ENCODE data around the gene LPIN2. TPM values are rescaled to one million over a fixed set of nuclear protein-coding genes. Genes with fewer than 3 reads are reported as not detected.

Gene LPIN2
- total RNA-seq, 2 donors from 2014 or later: 75.8 to 84.8 TPM

DNA sequence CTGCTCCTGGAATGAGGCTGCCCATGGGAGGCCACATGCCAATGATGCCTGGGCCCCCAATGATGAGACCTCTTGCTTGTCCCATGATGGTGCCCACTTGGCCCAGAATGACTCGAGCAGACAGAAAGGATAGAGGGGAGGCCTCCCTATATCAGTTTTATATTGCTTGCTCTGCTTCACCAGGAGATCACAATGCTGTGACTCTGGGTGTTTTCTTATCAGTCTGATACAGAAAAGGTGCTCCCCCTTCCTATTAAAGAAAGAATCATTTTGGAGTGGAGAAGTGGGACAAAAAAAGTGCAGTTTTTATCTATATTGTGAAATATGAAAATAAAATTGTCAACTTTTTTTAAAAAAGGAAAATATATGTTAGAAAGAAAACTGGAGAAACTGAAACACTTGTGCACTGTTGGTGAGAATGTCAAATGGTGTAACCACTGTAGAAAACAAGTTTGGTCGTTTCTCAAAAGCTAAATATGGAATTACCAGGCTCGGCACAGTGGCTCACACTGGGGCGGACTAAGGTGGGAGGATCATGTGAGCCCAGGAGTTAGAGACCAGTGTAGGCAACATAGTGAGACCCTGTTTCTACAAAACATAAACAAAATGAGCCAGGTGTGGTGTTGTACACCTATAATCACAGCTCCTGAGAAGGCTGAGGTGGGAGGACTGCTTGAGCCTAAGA lies 21.8 kb downstream of the LPIN2 start:
- Mint-ChIP-seq H3K36me3 (ENCODE audit: low read depth) (peaks cover 5% of the 10 kb centered on the region), H3K27ac (peak overlapping the region; percentile 87), H3K4me1 (peaks cover 40% of the 10 kb centered on the region), H3K27me3 (no peaks in the 10 kb centered on the region), H3K4me3 (no peak overlapping the region)
- DNase-seq (no peak), ATAC-seq (no peak)
- H3K9me3 ChIP-seq (ENCODE audit: control insufficient read depth, low read length, poor library complexity, severe bottlenecking): no peaks in the 10 kb centered on the region

DNA sequence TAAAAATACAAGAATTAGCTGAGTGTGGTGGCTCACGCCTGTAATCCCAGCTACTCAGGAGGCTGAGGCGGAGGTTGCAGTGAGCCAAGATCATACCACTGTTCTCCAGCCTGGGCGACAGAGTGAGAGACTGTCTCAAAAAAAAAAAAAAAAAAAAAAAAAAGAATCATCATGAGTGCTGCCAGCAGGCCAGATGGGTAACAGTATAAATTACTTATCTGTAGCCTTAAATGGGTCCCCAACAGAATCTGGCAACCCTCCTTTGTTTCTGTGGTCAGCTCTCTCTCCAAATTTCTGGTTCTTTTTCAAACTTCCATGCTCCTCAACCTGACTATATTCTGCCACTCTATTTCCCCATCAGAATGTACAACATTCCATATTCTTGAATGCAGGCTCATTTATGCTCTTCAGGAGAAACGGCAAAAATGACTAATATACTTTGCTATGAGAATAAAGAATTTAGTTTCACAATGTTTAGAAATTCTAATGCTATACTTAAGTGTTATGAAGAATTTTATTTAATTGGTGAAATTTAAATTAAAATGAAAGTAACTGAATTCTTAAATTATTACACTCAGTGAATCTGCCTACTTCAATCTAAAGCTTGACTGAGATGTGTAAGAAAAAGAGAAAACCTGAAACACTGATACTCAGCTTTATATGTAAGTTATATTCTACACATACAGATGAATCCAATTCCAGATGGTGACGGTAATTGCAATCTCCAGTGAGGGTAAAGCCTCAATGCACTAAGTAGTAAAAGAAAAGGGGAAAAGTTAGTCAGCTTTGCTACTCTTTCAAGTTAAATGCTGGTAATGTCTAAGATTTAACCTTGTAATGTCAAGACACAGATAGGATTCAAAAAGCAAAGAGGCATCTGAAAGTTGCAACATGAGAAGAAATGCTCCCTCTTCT lies 24.8 kb downstream of the LPIN2 start:
- DNase-seq: no peak

DNA sequence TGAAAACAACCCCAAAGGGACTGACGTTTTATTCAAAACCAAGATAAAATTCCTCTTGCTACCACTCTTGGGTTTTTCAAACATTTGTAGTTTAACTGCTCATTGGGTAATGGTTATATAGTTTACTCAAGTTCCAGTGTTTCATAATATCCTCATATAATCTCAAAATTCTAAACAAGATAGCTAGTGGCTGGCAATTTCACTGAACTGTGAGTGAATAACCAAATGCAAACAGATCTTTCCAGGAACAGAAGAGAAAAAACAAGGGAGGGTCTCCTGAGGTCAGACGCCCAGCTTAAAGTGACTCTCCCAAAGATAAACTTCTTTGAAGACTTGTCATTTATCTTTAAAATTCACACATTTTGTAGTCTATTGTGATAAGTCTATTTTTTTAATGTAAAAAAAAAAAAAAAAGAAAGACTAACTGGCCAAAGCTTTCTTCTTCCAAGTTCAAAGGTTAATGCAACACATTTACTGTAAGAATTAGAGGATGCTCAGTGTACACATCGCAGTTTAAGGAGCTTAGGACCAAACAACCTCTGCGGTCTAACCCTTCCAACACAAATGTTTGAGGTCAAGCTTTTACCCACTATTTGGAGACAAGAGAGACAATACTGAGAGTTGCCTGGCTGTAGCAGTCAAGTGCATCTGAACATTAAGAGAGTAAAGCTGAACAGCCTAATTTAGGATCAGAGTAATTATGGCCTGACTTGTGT lies 26.6 kb downstream of the LPIN2 start:
- peaks cover 2% of the 10 kb centered on the region for H3K36me3 Mint-ChIP-seq (ENCODE audit: low read depth)
- peaks cover 42% of the 10 kb centered on the region for H3K4me1 Mint-ChIP-seq

More for the DNA sequence above, 24.8 kb downstream of the LPIN2 start:
- H3K9me3 ChIP-seq (ENCODE audit: control insufficient read depth, low read length, poor library complexity, severe bottlenecking): no peaks in the 10 kb centered on the region
- H3K27ac Mint-ChIP-seq: no peak overlapping the region
- H3K36me3 Mint-ChIP-seq (ENCODE audit: low read depth): peaks cover 5% of the 10 kb centered on the region
- no peak for ATAC-seq
- H3K4me1 Mint-ChIP-seq: peaks cover 40% of the 10 kb centered on the region
- no peak overlapping the region for H3K4me3 Mint-ChIP-seq
- no peaks in the 10 kb centered on the region for H3K27me3 Mint-ChIP-seq

DNA sequence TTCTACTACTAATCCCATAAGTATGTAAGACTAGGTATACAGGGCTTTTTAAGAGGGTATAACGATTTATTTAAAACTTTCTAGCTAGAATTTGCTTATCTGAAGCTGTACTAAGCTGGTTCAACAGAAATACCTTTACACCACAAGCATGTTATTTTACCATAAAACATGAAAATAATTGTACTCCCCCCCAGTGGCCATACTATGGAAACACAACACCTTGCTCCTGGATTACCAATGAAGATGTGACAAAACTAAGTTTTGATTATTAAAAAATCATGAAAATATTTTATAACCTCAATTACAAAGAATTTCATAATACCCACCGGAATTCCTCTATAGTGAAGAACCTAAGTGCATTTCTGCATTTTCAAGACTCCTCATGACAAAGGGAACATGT lies 27.3 kb downstream of the LPIN2 start:
- DNase-seq (no peak), ATAC-seq (peak; percentile 69)
- Mint-ChIP-seq H3K36me3 (ENCODE audit: low read depth) (peaks cover 2% of the 10 kb centered on the region), H3K27me3 (no peaks in the 10 kb centered on the region), H3K27ac (peak overlapping the region; percentile 93), H3K4me3 (no peak overlapping the region), H3K4me1 (peaks cover 39% of the 10 kb centered on the region)
- H3K9me3 ChIP-seq (ENCODE audit: control insufficient read depth, low read length, poor library complexity, severe bottlenecking): no peaks in the 10 kb centered on the region

More for the DNA sequence above, 26.6 kb downstream of the LPIN2 start:
- Mint-ChIP-seq H3K27ac (peak overlapping the region; percentile 93), H3K27me3 (no peaks in the 10 kb centered on the region), H3K4me3 (no peak overlapping the region)
- DNase-seq: no peak
- H3K9me3 ChIP-seq (ENCODE audit: control insufficient read depth, low read length, poor library complexity, severe bottlenecking): no peaks in the 10 kb centered on the region
- ATAC-seq: no peak

DNA sequence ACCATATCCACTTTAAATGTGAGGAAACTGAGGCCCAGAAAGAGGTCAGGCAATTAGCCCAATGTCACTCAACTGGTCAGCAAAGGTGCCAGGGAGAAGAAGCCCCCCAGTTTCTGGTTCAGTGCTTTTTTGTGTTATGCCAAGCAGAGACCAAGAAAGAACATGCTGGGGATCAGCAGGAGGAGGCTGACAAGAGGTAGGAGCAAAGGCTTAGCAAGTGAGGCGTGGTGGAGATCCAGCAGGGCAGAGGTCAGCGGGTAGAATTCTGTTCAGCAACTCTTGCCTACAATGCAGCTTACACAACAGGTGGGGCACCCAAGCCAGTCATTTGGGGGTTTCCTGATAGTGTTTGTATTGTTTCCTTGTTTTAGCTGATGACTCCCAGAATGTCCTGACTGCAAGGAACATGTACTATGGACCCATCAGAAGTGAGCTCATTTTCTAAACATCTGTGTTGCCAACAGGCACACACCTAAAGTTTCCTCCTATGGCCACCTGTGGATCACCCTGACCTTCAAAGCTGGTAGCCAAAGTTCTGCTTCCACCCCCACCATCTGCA lies 28.2 kb downstream of the LPIN2 start:
- Mint-ChIP-seq H3K4me1 (peaks cover 41% of the 10 kb centered on the region), H3K27ac (peak overlapping the region; percentile 93), H3K36me3 (ENCODE audit: low read depth) (peaks cover 2% of the 10 kb centered on the region), H3K4me3 (peak overlapping the region; percentile 55), H3K27me3 (no peaks in the 10 kb centered on the region)
- DNase-seq: no peak
- no peaks in the 10 kb centered on the region for H3K9me3 ChIP-seq (ENCODE audit: control insufficient read depth, low read length, poor library complexity, severe bottlenecking)
- ATAC-seq: no peak

DNA sequence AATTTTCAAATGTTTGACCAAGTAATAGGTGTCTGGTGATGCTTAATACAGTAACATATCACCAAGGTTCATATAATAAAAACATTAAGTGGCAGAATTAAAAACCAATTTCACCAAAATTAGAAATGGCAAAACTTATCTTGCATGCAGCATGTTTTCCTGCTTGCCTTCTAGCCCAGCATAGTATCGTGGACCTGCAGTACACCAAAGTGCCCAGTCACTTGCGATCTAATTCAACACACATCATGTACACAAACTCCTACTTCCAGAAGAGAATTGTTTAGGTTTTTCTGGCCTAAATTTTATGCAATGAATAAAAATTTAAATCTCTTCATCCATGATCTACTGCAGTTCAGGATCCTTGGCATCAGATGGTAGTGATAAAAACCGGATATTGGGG lies 28.9 kb downstream of the LPIN2 start:
- no peak for DNase-seq
- peaks cover 41% of the 10 kb centered on the region for H3K4me1 Mint-ChIP-seq
- no peaks in the 10 kb centered on the region for H3K9me3 ChIP-seq (ENCODE audit: control insufficient read depth, low read length, poor library complexity, severe bottlenecking)
- peaks cover 2% of the 10 kb centered on the region for H3K36me3 Mint-ChIP-seq (ENCODE audit: low read depth)
- H3K27ac Mint-ChIP-seq: peak overlapping the region; percentile 93
- no peaks in the 10 kb centered on the region for H3K27me3 Mint-ChIP-seq
- H3K4me3 Mint-ChIP-seq: peak overlapping the region; percentile 55
- ATAC-seq: no peak

DNA sequence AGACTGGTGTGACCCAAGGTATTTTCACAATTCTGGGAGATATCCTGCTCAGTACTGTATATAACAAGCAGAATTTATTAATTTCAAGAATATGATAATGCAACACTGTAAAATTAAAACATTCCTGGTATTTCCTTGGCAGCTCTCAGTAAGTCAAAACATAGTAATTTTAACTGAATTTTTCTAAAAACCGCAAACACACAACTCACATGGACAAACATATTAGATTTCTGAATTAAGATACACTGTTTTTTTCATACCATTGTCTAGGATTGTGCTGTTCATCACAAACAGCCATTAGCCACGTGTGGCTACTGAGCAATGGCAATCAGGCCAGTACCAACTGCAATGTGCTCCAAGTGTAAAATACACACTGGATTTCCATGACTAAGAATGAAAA lies 29.6 kb downstream of the LPIN2 start:
- peak overlapping the region; percentile 99 for H3K27ac Mint-ChIP-seq
- no peak for DNase-seq
- H3K4me1 Mint-ChIP-seq: peaks cover 48% of the 10 kb centered on the region
- no peaks in the 10 kb centered on the region for H3K27me3 Mint-ChIP-seq
- peak overlapping the region; percentile 31 for H3K4me3 Mint-ChIP-seq
- peaks cover 3% of the 10 kb centered on the region for H3K36me3 Mint-ChIP-seq (ENCODE audit: low read depth)
- H3K9me3 ChIP-seq (ENCODE audit: control insufficient read depth, low read length, poor library complexity, severe bottlenecking): no peaks in the 10 kb centered on the region
- ATAC-seq: no peak

DNA sequence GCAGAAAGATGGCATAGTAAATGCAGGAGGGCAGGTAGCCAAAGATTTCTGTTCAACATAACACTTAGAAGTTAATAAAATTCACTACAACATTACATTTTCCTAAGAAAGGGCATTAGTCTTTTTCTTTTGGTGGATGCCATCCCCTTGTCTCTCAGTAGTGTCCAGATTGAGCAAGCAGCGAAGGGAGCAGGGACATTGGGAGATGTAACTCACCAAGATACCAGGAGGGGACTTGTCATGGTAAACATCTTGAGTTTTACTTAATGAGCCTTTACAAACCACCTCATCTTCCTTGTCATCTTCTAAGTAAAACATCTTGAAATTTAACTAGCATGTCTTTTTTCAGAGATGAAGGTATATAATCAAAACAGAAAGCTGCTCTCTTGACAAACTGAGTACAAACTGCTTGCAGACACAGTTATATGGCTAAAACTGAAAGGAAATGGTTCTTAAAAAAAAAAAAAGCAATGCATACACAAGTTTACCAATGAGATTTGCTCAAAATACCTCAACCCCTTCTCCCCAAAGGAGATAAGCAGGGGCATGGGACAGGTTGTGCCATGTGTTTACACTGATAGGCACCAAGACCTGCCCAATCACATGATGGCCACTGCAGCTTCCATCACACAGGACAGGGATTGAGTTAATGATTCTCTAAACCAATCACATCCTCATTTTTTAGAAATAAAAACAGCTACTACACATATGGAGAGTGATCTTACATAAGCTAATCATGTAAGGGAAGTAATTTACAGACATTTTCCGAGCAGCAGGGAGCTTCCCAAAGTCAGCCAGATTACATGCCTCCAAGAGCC lies 30.3 kb downstream of the LPIN2 start:
- H3K9me3 ChIP-seq (ENCODE audit: control insufficient read depth, low read length, poor library complexity, severe bottlenecking): no peaks in the 10 kb centered on the region
- Mint-ChIP-seq H3K36me3 (ENCODE audit: low read depth) (peaks cover 4% of the 10 kb centered on the region), H3K4me3 (peak overlapping the region; percentile 93), H3K4me1 (peaks cover 51% of the 10 kb centered on the region), H3K27ac (peak overlapping the region; percentile 99), H3K27me3 (no peaks in the 10 kb centered on the region)
- DNase-seq (no peak), ATAC-seq (peak; percentile 29)

DNA sequence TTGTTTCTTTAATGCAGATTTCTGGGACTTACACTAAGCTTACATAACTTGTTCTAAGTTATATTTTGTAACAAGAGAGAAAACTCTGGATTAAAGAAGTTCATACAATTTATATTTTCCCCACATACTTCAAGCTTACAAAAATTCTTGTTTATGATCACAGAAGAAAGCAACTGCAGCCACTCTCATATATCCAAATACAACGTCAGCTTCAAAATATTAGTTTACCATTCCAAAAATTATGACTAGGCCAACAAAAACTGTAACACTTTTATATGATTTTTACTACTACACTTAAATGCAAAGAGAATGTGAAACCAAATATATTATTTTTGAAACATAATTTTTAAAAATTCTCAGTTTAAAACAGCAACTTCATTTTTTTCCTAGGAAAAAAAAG lies 30.9 kb downstream of the LPIN2 start:
- Mint-ChIP-seq H3K36me3 (ENCODE audit: low read depth) (peaks cover 4% of the 10 kb centered on the region), H3K4me3 (peak overlapping the region; percentile 93), H3K4me1 (peaks cover 56% of the 10 kb centered on the region)

DNA sequence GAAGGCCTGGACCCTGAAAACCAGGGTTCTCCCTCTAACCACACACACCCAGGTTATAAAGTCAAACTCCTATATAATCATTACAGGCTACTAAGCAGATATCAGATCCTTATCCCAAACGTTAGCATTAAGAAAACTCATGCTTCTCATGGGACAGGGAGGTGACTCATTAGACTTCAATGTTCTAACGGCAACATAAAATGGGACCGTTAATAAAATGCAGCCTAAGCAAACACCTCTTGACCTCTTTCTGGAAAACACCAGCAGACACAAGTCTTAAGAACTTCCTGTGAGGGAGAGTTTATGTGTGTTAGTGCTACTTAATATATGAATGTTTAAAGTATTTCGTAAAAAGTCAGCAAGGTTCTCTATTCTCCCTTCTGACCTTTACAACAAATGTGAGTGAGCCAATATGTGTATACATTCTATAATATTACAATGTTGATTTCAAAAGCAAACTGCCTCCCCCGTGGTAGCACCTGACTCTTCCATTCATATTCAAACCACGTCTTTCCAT lies 31.7 kb downstream of the LPIN2 start:
- no peak for DNase-seq
- no peaks in the 10 kb centered on the region for H3K9me3 ChIP-seq (ENCODE audit: control insufficient read depth, low read length, poor library complexity, severe bottlenecking)
- ATAC-seq: peak; percentile 46
- H3K27me3 Mint-ChIP-seq: no peaks in the 10 kb centered on the region
- H3K4me1 Mint-ChIP-seq: peaks cover 58% of the 10 kb centered on the region
- H3K4me3 Mint-ChIP-seq: peak overlapping the region; percentile 93
- H3K27ac Mint-ChIP-seq: peak overlapping the region; percentile 99
- peaks cover 4% of the 10 kb centered on the region for H3K36me3 Mint-ChIP-seq (ENCODE audit: low read depth)

More for the DNA sequence above, 30.9 kb downstream of the LPIN2 start:
- H3K9me3 ChIP-seq (ENCODE audit: control insufficient read depth, low read length, poor library complexity, severe bottlenecking): no peaks in the 10 kb centered on the region
- DNase-seq: no peak
- H3K27ac Mint-ChIP-seq: peak overlapping the region; percentile 99
- no peaks in the 10 kb centered on the region for H3K27me3 Mint-ChIP-seq
- ATAC-seq: no peak

DNA sequence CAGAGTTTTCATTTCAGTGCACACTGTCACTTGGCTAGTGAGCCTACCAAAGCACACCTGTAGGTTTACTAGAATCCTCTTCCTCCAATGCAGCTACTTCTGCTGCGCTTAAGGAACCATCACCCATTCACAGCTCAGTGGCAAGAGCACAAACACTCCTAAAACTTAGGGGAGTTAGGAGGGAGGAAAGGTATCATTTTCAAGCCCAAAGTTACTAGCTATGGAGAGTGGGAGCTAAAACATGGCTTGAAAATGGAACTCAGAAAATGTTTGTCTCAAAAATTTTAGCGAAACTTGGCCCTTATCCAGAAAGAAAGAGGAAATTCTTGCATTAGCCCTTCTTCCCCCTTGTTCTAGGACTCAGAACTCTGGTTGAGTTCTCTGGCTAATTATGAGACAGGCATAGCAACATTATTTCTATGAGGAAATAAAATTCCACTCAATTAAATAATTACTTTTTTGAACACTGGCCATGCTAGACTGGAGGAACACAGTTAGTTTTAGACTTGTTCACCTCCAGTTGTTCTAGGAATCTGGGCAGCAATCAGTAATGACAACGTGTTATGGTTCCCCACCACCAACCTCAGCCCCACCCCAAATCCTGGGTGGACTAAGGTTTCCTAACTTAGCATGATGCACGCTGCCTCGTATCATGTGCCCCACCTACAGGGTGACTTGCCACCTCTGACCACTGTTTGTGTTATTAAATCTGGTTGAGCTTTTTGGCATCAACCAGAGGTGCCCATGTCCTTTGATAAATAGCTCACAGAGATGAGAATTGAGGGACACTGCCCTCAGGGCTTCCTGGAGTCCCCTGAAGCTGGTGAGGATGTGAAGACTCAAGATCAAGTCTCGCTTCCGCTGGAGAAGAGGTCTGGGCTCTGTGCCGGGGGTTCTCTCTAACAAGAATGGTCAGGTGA lies 32.8 kb downstream of the LPIN2 start:
- H3K27ac Mint-ChIP-seq: peak overlapping the region; percentile 99
- peaks cover 60% of the 10 kb centered on the region for H3K4me1 Mint-ChIP-seq
- no peaks in the 10 kb centered on the region for H3K9me3 ChIP-seq (ENCODE audit: control insufficient read depth, low read length, poor library complexity, severe bottlenecking)
- H3K27me3 Mint-ChIP-seq: no peaks in the 10 kb centered on the region
- no peak for DNase-seq
- peaks cover 4% of the 10 kb centered on the region for H3K36me3 Mint-ChIP-seq (ENCODE audit: low read depth)
- ATAC-seq: peak; percentile 41
- peak overlapping the region; percentile 93 for H3K4me3 Mint-ChIP-seq
